ENCODE results near the gene SKOR2. TPM values are rescaled to one million over a fixed set of nuclear protein-coding genes. Genes with fewer than 3 reads are reported as not detected.
A peak's percentile ranks its signal among the peaks of the same experiment; 100 is the strongest.
"Not testable (repeated sequence)": the region's sequence is repeated elsewhere in the genome, so short reads cannot be mapped to it uniquely, and the experiment has no call there.

Gene SKOR2
- total RNA-seq, 1 experiment from 2014 or later, result not detected

GRCh38 chr18:47206945-47207637, 44.4 kb downstream of the SKOR2 start:
- ChIA-PET POLR2A (ENCODE audit: low non-redundant PET) (no interaction called here), CTCF (no interaction called here)
- Histone ChIP-seq H3K9me3 (ENCODE audit: low read depth, low read length, poor library complexity, severe bottlenecking) (no peaks in the 10 kb centered on the region), H3K4me1 (ENCODE audit: insufficient read depth, low read length, poor library complexity, severe bottlenecking) (no peaks in the 10 kb centered on the region), H3K27ac (ENCODE audit: low read depth, low read length, poor library complexity, severe bottlenecking) (no peak overlapping the region), H3K27me3 (replicated peaks; ENCODE audit: insufficient read depth, low read depth, low read length, poor library complexity) (peaks cover 77% of the 10 kb centered on the region), H3K4me3 (ENCODE audit: low read depth, low read length, poor library complexity, severe bottlenecking) (no peak overlapping the region), H3K36me3 (ENCODE audit: insufficient read depth, low read length, poor library complexity, severe bottlenecking) (no peaks in the 10 kb centered on the region)
- no TSS peak for BruUV-seq (replicated peaks)
- intact Hi-C loops (cut with micrococcal nuclease; ENCODE audit: unreplicated experiment), result loop anchor here (5.0 kb wide), 1 partner anchor 155 kb away; no protein-coding TSS in a partner anchor
- DNase-seq (ENCODE audit: low spot score), result no peak
- no peak for TF ChIP-seq CTCF (conservative IDR thresholded peaks at IDR 0.05; ENCODE audit: low read depth, low read length)
- no peak for TF ChIP-seq EZH2 (IDR thresholded peaks at IDR 0.05; ENCODE audit: borderline replicate concordance, low read depth, low read length, poor library complexity, severe bottlenecking)

- intact Hi-C loops (cut with micrococcal nuclease; ENCODE audit: unreplicated experiment), result loop anchor here (2.0 to 5.0 kb wide), 2 partner anchors 104 to 153 kb away; no protein-coding TSS in a partner anchor
- ChIA-PET CTCF (interaction anchor here (0.5 to 0.8 kb wide), 3 partner anchors 129 to 1223 kb away, joined by 3 to 6 read pairs (median 4); no protein-coding TSS in a partner anchor), POLR2A (ENCODE audit: low non-redundant PET) (no interaction called here)
- no TSS peak for BruUV-seq (replicated peaks)
- peak; percentile 35 for DNase-seq (ENCODE audit: low spot score)
- TF ChIP-seq CTCF (conservative IDR thresholded peaks at IDR 0.05; ENCODE audit: low read depth, low read length), result peak; percentile 64
- no peak for TF ChIP-seq EZH2 (IDR thresholded peaks at IDR 0.05; ENCODE audit: borderline replicate concordance, low read depth, low read length, poor library complexity, severe bottlenecking)
- no peak overlapping the region for H3K4me3 ChIP-seq (ENCODE audit: low read depth, low read length, poor library complexity, severe bottlenecking)
- H3K4me1 ChIP-seq (ENCODE audit: insufficient read depth, low read length, poor library complexity, severe bottlenecking), result no peaks in the 10 kb centered on the region
- peaks cover 61% of the 10 kb centered on the region for H3K27me3 ChIP-seq (replicated peaks; ENCODE audit: insufficient read depth, low read depth, low read length, poor library complexity)
- H3K27ac ChIP-seq (ENCODE audit: low read depth, low read length, poor library complexity, severe bottlenecking), result no peak overlapping the region
- no peaks in the 10 kb centered on the region for H3K9me3 ChIP-seq (ENCODE audit: low read depth, low read length, poor library complexity, severe bottlenecking)
- H3K36me3 ChIP-seq (ENCODE audit: insufficient read depth, low read length, poor library complexity, severe bottlenecking), result no peaks in the 10 kb centered on the region
These were observed 46.4 kb downstream of the SKOR2 start for GRCh38 chr18:47204908-47205522.

GRCh38 chr18:47203626-47204464, 47.6 kb downstream of the SKOR2 start:
- peaks cover 61% of the 10 kb centered on the region for H3K27me3 ChIP-seq (replicated peaks; ENCODE audit: insufficient read depth, low read depth, low read length, poor library complexity)
- DNase-seq (ENCODE audit: low spot score), result no peak
- H3K36me3 ChIP-seq (ENCODE audit: insufficient read depth, low read length, poor library complexity, severe bottlenecking), result no peaks in the 10 kb centered on the region
- no peaks in the 10 kb centered on the region for H3K9me3 ChIP-seq (ENCODE audit: low read depth, low read length, poor library complexity, severe bottlenecking)
- ChIA-PET CTCF (no interaction called here), POLR2A (ENCODE audit: low non-redundant PET) (no interaction called here)
- H3K27ac ChIP-seq (ENCODE audit: low read depth, low read length, poor library complexity, severe bottlenecking), result no peak overlapping the region
- intact Hi-C loops (cut with micrococcal nuclease; ENCODE audit: unreplicated experiment), result loop anchor here (2.0 kb wide), 1 partner anchor 103 kb away; no protein-coding TSS in a partner anchor
- no peak for TF ChIP-seq CTCF (conservative IDR thresholded peaks at IDR 0.05; ENCODE audit: low read depth, low read length)
- TF ChIP-seq EZH2 (IDR thresholded peaks at IDR 0.05; ENCODE audit: borderline replicate concordance, low read depth, low read length, poor library complexity, severe bottlenecking), result no peak
- H3K4me3 ChIP-seq (ENCODE audit: low read depth, low read length, poor library complexity, severe bottlenecking), result no peak overlapping the region
- H3K4me1 ChIP-seq (ENCODE audit: insufficient read depth, low read length, poor library complexity, severe bottlenecking), result no peaks in the 10 kb centered on the region
- no TSS peak for BruUV-seq (replicated peaks)

GRCh38 chr18:47195961-47196360, 55.5 kb downstream of the SKOR2 start:
- DNase-seq (ENCODE audit: low spot score); POLR2A ChIA-PET (ENCODE audit: low non-redundant PET); intact Hi-C loops (cut with micrococcal nuclease; ENCODE audit: unreplicated experiment); BruUV-seq (replicated peaks); H3K4me1 ChIP-seq (ENCODE audit: insufficient read depth, low read length, poor library complexity, severe bottlenecking); H3K27ac ChIP-seq (ENCODE audit: low read depth, low read length, poor library complexity, severe bottlenecking); H3K36me3 ChIP-seq (ENCODE audit: insufficient read depth, low read length, poor library complexity, severe bottlenecking); CTCF ChIA-PET; H3K4me3 ChIP-seq (ENCODE audit: low read depth, low read length, poor library complexity, severe bottlenecking); H3K9me3 ChIP-seq (ENCODE audit: low read depth, low read length, poor library complexity, severe bottlenecking): not testable (repeated sequence)
- H3K27me3 ChIP-seq (replicated peaks; ENCODE audit: insufficient read depth, low read depth, low read length, poor library complexity), result peaks cover 36% of the 10 kb centered on the region
